ENCODE measurements around the gene ZNF48.

ZNF48 gene

GRCh38 chr16:30443631-30444030, 48.4 kb downstream of the ZNF48 start:
- H3K27me3 Mint-ChIP-seq: no peaks in the 10 kb centered on the region
- DNase-seq: no peak
- H3K9me3 Mint-ChIP-seq: peaks cover 0 to 5% of the 10 kb centered on the region in 2 donors
- H3K4me1 Mint-ChIP-seq: peaks cover 30 to 74% of the 10 kb centered on the region in 2 donors
- no peak for ATAC-seq (replicated peaks)
- peak overlapping the region; percentile 87 to 94 for H3K4me3 Mint-ChIP-seq
- H3K27ac Mint-ChIP-seq: peak overlapping the region; percentile 47
- peaks cover 24 to 30% of the 10 kb centered on the region in 2 donors for H3K36me3 Mint-ChIP-seq

- no peak for ATAC-seq (replicated peaks)
- peaks cover 0 to 5% of the 10 kb centered on the region in 2 donors for H3K9me3 Mint-ChIP-seq
These were observed 49.3 kb downstream of the ZNF48 start for GRCh38 chr16:30444231-30445148.

GRCh38 chr16:30445149-30445407, 49.9 kb downstream of the ZNF48 start:
- DNase-seq (no peak), ATAC-seq (replicated peaks) (peak in 1 of 2 donors; percentile 17)
- H3K27me3 Mint-ChIP-seq: no peaks in the 10 kb centered on the region
- peak overlapping the region; percentile 97 for H3K27ac Mint-ChIP-seq
- H3K9me3 Mint-ChIP-seq: peaks cover 0 to 5% of the 10 kb centered on the region in 2 donors
- peaks cover 24 to 30% of the 10 kb centered on the region in 2 donors for H3K36me3 Mint-ChIP-seq
- H3K4me1 Mint-ChIP-seq: peaks cover 26 to 60% of the 10 kb centered on the region in 2 donors
- peak overlapping the region; percentile 87 to 94 for H3K4me3 Mint-ChIP-seq

More at GRCh38 chr16:30444231-30445148, 49.3 kb downstream of the ZNF48 start:
- Mint-ChIP-seq H3K27ac (peak overlapping the region; percentile 97), H3K36me3 (peaks cover 24 to 30% of the 10 kb centered on the region in 2 donors), H3K4me1 (peaks cover 28 to 65% of the 10 kb centered on the region in 2 donors), H3K4me3 (peak overlapping the region; percentile 87 to 94), H3K27me3 (no peaks in the 10 kb centered on the region)
- DNase-seq: no peak

- H3K9me3 Mint-ChIP-seq: peaks cover 0 to 5% of the 10 kb centered on the region in 2 donors
- peak; percentile 96 to 98 for ATAC-seq (replicated peaks)
- H3K27ac Mint-ChIP-seq: peak within 1 kb of the TSS; percentile 97
- peaks cover 26 to 33% of the 10 kb centered on the region in 2 donors for H3K36me3 Mint-ChIP-seq
- no peaks in the 10 kb centered on the region for H3K27me3 Mint-ChIP-seq
- H3K4me1 Mint-ChIP-seq: peaks cover 27 to 60% of the 10 kb centered on the region in 2 donors
- peak within 1 kb of the TSS; percentile 87 to 94 for H3K4me3 Mint-ChIP-seq
- DNase-seq: peak; percentile 97
These were observed 50.4 kb downstream of the ZNF48 start, which contains the start of gene SEPHS2 for GRCh38 chr16:30445408-30446202. Gene SEPHS2, minus strand, starts transcription at chr16:30445874. Its CDS starts 147 bp downstream, at chr16:30445727.

GRCh38 chr16:30446203-30446595, 51.0 kb downstream of the ZNF48 start:
- H3K4me1 Mint-ChIP-seq: peaks cover 31 to 61% of the 10 kb centered on the region in 2 donors
- H3K4me3 Mint-ChIP-seq: peak overlapping the region; percentile 87 to 94

GRCh38 chr16:30447512-30448226, 52.4 kb downstream of the ZNF48 start:
- H3K27ac Mint-ChIP-seq: no peak overlapping the region
- no peaks in the 10 kb centered on the region for H3K27me3 Mint-ChIP-seq
- peaks cover 36 to 64% of the 10 kb centered on the region in 2 donors for H3K4me1 Mint-ChIP-seq
- peaks cover 0 to 5% of the 10 kb centered on the region in 2 donors for H3K9me3 Mint-ChIP-seq
- H3K36me3 Mint-ChIP-seq: peaks cover 24 to 27% of the 10 kb centered on the region in 2 donors
- ATAC-seq (replicated peaks) (no peak), DNase-seq (no peak)
- no peak overlapping the region for H3K4me3 Mint-ChIP-seq

More at GRCh38 chr16:30446203-30446595, 51.0 kb downstream of the ZNF48 start:
- no peak for DNase-seq
- peaks cover 0 to 5% of the 10 kb centered on the region in 2 donors for H3K9me3 Mint-ChIP-seq
- ATAC-seq (replicated peaks): no peak
- peak overlapping the region; percentile 97 for H3K27ac Mint-ChIP-seq
- H3K27me3 Mint-ChIP-seq: no peaks in the 10 kb centered on the region
- peaks cover 27 to 34% of the 10 kb centered on the region in 2 donors for H3K36me3 Mint-ChIP-seq

- Mint-ChIP-seq H3K4me3 (no peak overlapping the region), H3K4me1 (peaks cover 34 to 65% of the 10 kb centered on the region in 2 donors), H3K9me3 (peaks cover 0 to 3% of the 10 kb centered on the region in 2 donors), H3K27ac (no peak overlapping the region), H3K36me3 (peaks cover 14 to 15% of the 10 kb centered on the region in 2 donors), H3K27me3 (no peaks in the 10 kb centered on the region)
- DNase-seq (no peak), ATAC-seq (replicated peaks) (no peak)
These were observed 53.9 kb downstream of the ZNF48 start for GRCh38 chr16:30449116-30449435.
